Chondrocyte (in vitro differentiated cells): ENCODE measurements around the gene CPNE6. TPM values are rescaled to one million over a fixed set of nuclear protein-coding genes. Genes with fewer than 3 reads are reported as not detected.

Experiments
- DNase-seq: peaks from one replicate; pipeline ENCODE4 v3.0.0; 2021; ENCODE audit warnings: mixed read lengths, low spot score
- H3K27ac Mint-ChIP-seq: one replicate; pipeline ENCODE4 v1.8.0; 2021; ENCODE audit warnings: mild to moderate bottlenecking, moderate library complexity, mixed read lengths; ENCODE audit not compliant: unreplicated experiment
- H3K27me3 Mint-ChIP-seq: 2 replicates; pipeline ENCODE4 v1.8.0; 2021; ENCODE audit warnings: low read depth, mixed read lengths
- H3K36me3 Mint-ChIP-seq: 2 replicates; pipeline ENCODE4 v1.8.0; 2021; ENCODE audit warnings: low read depth, mixed read lengths
- H3K4me1 Mint-ChIP-seq: 2 replicates; pipeline ENCODE4 v1.8.0; 2021; ENCODE audit warnings: low read depth, mild to moderate bottlenecking, mixed read lengths
- H3K4me3 Mint-ChIP-seq: one replicate; pipeline ENCODE4 v1.8.0; 2021; ENCODE audit warnings: mild to moderate bottlenecking, moderate library complexity, mixed read lengths; ENCODE audit not compliant: unreplicated experiment
- H3K9me3 Mint-ChIP-seq: 2 replicates; pipeline ENCODE4 v1.8.0; 2021; ENCODE audit warnings: low read depth, mixed read lengths
- total RNA-seq: library from RNA; stranded (reverse); gene quantifications from 3 replicates; pipeline ENCODE4 v1.2.1, GENCODE V29; 2021
- TF ChIP-seq, protein P1 (sequence below): fragments of 200-600 bp; sonication (generic); IDR thresholded peaks from 2 replicates; pipeline ENCODE4 v1.5.0; 2021; ENCODE audit warnings: antibody characterized with exemption, mild to moderate bottlenecking, moderate library complexity

Gene CPNE6
- total RNA-seq, 1 donor from 2014 or later = not detected

DNA sequence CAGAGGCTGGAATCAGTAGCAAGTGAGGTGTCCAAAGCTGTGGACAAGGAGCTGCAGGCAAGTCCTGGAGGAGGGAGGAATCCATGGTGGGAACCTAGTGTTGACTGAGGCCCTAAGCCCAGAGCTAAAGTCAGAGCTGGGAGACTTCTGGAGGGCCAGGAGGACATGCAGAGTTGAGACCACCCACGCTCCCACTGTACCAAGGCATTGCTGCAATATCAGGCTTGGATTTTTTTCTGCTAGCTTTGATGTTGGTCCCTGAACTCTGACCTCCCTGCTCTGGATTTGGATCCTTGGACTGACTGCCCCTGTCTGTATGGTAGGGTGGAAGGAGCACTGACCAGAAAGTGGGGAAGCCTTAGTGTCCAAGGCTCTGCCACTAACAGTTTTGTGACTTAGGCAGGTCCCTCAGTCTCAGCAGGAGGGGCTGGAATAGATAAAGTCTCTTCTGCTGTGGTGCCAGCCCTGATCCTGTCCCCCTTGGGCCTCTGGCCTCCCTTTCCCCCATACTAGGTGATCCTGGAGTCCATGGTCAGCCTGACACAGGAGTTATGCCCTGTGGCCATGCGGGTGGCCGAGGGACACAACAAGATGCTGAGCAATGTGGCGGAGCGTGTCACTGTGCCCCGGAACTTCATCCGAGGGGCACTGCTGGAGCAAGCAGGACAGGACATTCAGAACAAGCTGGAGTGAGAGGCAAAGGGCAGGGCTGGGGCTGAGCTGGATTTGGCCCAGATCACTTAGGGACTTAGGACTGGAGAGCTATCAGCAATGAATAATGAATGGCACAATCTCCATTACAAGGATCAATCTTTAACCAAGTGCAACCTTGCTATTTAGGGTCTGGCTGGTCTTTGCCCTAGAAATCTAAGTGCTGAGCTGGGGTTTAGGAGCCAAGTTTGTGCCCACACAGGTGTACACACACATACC, 10.1 kb upstream of the CPNE6 start:
- TF ChIP-seq, protein P1, sequence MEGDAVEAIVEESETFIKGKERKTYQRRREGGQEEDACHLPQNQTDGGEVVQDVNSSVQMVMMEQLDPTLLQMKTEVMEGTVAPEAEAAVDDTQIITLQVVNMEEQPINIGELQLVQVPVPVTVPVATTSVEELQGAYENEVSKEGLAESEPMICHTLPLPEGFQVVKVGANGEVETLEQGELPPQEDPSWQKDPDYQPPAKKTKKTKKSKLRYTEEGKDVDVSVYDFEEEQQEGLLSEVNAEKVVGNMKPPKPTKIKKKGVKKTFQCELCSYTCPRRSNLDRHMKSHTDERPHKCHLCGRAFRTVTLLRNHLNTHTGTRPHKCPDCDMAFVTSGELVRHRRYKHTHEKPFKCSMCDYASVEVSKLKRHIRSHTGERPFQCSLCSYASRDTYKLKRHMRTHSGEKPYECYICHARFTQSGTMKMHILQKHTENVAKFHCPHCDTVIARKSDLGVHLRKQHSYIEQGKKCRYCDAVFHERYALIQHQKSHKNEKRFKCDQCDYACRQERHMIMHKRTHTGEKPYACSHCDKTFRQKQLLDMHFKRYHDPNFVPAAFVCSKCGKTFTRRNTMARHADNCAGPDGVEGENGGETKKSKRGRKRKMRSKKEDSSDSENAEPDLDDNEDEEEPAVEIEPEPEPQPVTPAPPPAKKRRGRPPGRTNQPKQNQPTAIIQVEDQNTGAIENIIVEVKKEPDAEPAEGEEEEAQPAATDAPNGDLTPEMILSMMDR = no peak
- H3K27me3 Mint-ChIP-seq = peaks cover 16% of the 10 kb centered on the region
- no peaks in the 10 kb centered on the region for H3K9me3 Mint-ChIP-seq
- no peak overlapping the region for H3K27ac Mint-ChIP-seq
- DNase-seq = no peak
- no peak overlapping the region for H3K4me3 Mint-ChIP-seq
- no peaks in the 10 kb centered on the region for H3K36me3 Mint-ChIP-seq
- H3K4me1 Mint-ChIP-seq = no peaks in the 10 kb centered on the region

DNA sequence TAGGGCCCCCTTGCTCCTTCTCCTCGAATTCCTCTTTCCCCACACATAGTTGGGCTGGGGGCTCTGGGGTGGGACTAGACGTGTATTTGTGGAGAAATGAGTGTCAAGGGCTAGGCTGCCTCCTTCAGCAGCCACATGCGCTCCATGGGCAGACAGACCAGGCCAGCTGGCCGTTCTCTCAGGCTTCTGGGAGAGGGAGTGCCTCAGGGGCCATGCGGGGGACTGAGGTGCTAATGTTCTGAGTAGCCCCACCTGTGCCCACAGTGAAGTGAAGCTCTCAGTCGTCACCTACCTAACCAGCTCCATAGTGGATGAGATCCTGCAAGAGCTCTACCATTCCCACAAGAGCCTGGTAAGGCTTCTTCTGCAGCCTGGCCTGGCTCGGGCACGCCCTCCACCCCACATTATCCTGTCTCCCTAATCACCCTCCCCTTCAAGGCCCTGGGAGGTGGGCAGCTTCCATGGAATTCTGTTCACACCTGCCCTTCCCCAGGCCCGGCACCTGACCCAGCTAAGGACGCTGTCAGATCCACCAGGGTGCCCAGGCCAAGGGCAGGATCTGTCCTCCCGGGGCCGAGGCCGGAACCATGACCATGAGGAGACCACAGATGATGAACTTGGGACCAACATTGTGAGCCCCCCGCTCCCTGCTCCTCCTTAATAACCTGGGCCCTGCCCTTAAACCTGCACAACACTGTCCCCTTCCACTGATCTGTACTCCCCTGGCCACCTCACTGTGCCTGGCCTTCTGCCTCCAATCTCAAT, 9.0 kb upstream of the CPNE6 start:
- H3K27ac Mint-ChIP-seq = no peak overlapping the region
- no peaks in the 10 kb centered on the region for H3K4me1 Mint-ChIP-seq
- no peaks in the 10 kb centered on the region for H3K36me3 Mint-ChIP-seq
- DNase-seq = no peak
- H3K9me3 Mint-ChIP-seq = no peaks in the 10 kb centered on the region
- peaks cover 14% of the 10 kb centered on the region for H3K27me3 Mint-ChIP-seq
- no peak overlapping the region for H3K4me3 Mint-ChIP-seq
- TF ChIP-seq, protein P1 = no peak

DNA sequence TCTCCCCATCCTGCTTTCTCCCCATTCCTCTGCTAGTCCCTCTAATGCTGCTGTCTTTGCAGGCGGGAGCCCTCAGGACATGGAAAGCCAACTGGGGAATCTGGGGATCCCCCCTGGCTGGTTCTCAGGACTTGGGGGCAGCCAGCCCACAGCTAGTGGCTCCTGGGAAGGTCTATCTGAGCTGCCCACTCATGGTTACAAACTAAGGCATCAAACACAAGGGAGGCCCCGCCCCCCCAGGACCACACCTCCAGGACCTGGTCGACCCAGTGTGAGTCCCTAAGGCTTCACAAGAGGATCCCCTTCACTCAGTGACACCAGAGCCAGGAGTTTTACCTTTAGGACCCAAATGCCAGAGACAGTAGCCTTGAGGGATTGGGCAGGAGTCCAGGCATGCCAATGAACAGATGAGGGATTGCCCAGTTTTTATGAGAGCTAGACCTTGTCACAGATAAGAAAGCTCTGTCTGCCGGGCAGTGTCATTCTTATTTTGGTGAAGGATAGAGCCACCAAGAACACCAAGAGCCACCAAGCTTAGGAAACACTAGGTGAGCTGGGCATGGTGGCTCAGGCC, 8.0 kb upstream of the CPNE6 start:
- H3K4me3 Mint-ChIP-seq = no peak overlapping the region
- no peaks in the 10 kb centered on the region for H3K4me1 Mint-ChIP-seq
- H3K36me3 Mint-ChIP-seq = no peaks in the 10 kb centered on the region
- TF ChIP-seq, protein P1 = no peak
- H3K9me3 Mint-ChIP-seq = no peaks in the 10 kb centered on the region
- DNase-seq = no peak
- peaks cover 14% of the 10 kb centered on the region for H3K27me3 Mint-ChIP-seq
- H3K27ac Mint-ChIP-seq = no peak overlapping the region

DNA sequence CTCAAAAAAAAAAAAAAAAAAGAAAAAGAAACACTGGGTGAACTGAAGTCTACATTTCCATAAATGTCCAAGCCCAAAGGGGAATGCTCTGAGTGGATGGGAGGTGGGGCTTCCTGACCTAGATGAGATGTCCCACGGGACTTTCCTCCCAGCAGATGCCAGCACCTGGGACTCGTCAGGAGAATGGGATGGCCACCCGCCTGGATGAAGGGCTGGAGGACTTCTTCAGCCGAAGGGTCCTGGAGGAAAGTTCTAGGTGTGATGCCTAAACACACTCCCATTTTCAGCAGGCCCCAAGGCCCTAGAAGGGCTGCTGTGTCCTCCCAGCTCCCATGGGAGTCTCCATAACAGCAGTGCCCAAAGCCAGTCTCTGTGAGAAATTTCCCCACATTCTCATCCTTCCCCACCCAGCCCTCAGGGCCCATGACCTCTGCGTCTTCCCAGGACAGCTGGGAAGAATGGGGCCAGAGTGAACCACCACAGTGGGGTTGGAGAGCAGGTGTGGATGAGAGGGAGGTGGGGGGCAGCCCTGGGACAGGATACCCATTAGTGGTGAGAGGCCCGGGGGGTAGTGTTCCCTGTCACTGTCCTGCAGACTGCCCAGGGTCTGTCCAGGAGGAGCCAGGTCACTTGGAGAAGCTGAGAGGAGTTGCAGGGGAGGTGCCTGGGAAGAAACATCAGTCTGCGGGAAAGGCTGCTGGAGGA, 7.1 kb upstream of the CPNE6 start:
- Mint-ChIP-seq H3K4me3 (no peak overlapping the region), H3K4me1 (no peaks in the 10 kb centered on the region), H3K36me3 (no peaks in the 10 kb centered on the region), H3K27me3 (peaks cover 14% of the 10 kb centered on the region), H3K9me3 (no peaks in the 10 kb centered on the region), H3K27ac (no peak overlapping the region)
- DNase-seq = no peak
- TF ChIP-seq, protein P1 = no peak

DNA sequence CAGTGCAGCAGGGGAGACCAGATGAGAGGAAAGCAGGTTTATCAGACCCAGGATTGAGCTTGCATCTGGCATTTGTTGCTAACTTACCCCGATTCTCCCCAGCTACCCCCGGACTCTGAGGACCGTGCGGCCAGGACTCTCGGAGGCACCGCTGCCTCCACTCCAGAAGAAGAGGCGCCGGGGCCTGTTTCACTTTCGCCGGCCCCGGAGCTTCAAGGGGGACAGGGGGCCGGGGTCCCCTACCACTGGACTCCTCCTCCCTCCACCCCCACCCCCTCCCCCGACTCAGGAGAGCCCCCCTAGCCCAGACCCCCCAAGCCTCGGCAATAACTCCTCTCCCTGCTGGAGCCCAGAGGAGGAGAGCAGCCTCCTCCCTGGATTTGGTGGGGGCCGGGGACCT, 6.5 kb upstream of the CPNE6 start:
- Mint-ChIP-seq H3K36me3 (no peaks in the 10 kb centered on the region), H3K27me3 (peaks cover 18% of the 10 kb centered on the region), H3K9me3 (no peaks in the 10 kb centered on the region), H3K4me1 (no peaks in the 10 kb centered on the region), H3K27ac (no peak overlapping the region), H3K4me3 (no peak overlapping the region)
- TF ChIP-seq, protein P1 = no peak
- DNase-seq = no peak
